Keratinocyte (primary cell): ENCODE results near the gene ALDH1A3. TPM values are rescaled to one million over a fixed set of nuclear protein-coding genes. Genes with fewer than 3 reads are reported as not detected.

ENCODE experiments used
- DNase-seq: peaks from one replicate; pipeline ENCODE4 v3.0.0-alpha.2; 2011; ENCODE audit warnings: low read depth, missing footprints, low spot score
- FAIRE-seq: peaks from 2 replicates; lab custom pipeline; 2011; peaks lifted over from hg19 to GRCh38; lab: Jason Lieb, UNC
- H2AFZ ChIP-seq: 2 replicates; pipeline ENCODE4 v1.6.0; 2012; ENCODE audit warnings: low read length, control low read depth, inconsistent platforms; ENCODE audit not compliant: control insufficient read depth
- H3K27ac ChIP-seq: 2 replicates; pipeline ENCODE4 v1.5.1; 2011; ENCODE audit warnings: low read length; ENCODE audit not compliant: control insufficient read depth, insufficient read depth
- H3K27me3 ChIP-seq: 3 replicates; pipeline ENCODE4 v1.6.0; 2011; ENCODE audit warnings: low read length; ENCODE audit not compliant: control insufficient read depth, insufficient read depth; ENCODE audit errors: extremely low read depth
- H3K36me3 ChIP-seq, 2 experiments: 2 replicates in 1 of 2; 3 replicates in 1 of 2; pipeline ENCODE4 v1.5.1; 2011; ENCODE audit warnings: low read length in 2 of 2, mild to moderate bottlenecking in 1 of 2; ENCODE audit not compliant: control insufficient read depth in 2 of 2, insufficient read depth in 2 of 2; ENCODE audit errors: extremely low read depth in 1 of 2
- H3K4me1 ChIP-seq: 3 replicates; pipeline ENCODE4 v1.5.1; 2011; ENCODE audit warnings: low read length; ENCODE audit not compliant: control insufficient read depth, insufficient read depth; ENCODE audit errors: extremely low read depth
- H3K4me2 ChIP-seq: 3 replicates; pipeline ENCODE4 v1.6.0; 2011; ENCODE audit warnings: low read depth, low read length; ENCODE audit not compliant: control insufficient read depth, insufficient read depth; ENCODE audit errors: extremely low read depth
- H3K4me3 ChIP-seq, 3 experiments: fragments of 200-600 bp in 1 of 3; sonication (generic) in 1 of 3; 2 replicates in 2 of 3; 3 replicates in 1 of 3; pipeline ENCODE4 v1.5.1; 2011 to 2016; ENCODE audit warnings: low read length in 3 of 3, mild to moderate bottlenecking in 3 of 3, control low read depth in 2 of 3, inconsistent platforms in 1 of 3, low read depth in 1 of 3, mixed read lengths in 1 of 3, mixed run types in 1 of 3, moderate library complexity in 1 of 3; ENCODE audit not compliant: control insufficient read depth in 2 of 3, insufficient read depth in 2 of 3; ENCODE audit errors: extremely low read depth in 1 of 3
- H3K79me2 ChIP-seq: 2 replicates; pipeline ENCODE4 v1.6.0; 2012; ENCODE audit warnings: low read length; ENCODE audit not compliant: control insufficient read depth, insufficient read depth
- H3K9ac ChIP-seq: 3 replicates; pipeline ENCODE4 v1.6.0; 2011; ENCODE audit warnings: low read length; ENCODE audit not compliant: control insufficient read depth, insufficient read depth; ENCODE audit errors: extremely low read depth
- H3K9me1 ChIP-seq: 3 replicates; pipeline ENCODE4 v1.6.0; 2011; ENCODE audit warnings: low read length; ENCODE audit not compliant: control insufficient read depth, insufficient read depth; ENCODE audit errors: extremely low read depth
- H3K9me3 ChIP-seq: 2 replicates; pipeline ENCODE4 v1.5.1; 2012; ENCODE audit warnings: low read depth, low read length; ENCODE audit not compliant: control insufficient read depth
- H4K20me1 ChIP-seq: 3 replicates; pipeline ENCODE4 v1.6.0; 2011; ENCODE audit warnings: low read length; ENCODE audit not compliant: control insufficient read depth, insufficient read depth; ENCODE audit errors: extremely low read depth
- EZH2 ChIP-seq: IDR thresholded peaks from one replicate; pipeline ENCODE4 v1.6.1; 2012; ENCODE audit warnings: inconsistent platforms, mild to moderate bottlenecking, low read length, moderate library complexity
- dilution Hi-C: fragments of 300-500 bp; cut with MboI; formaldehyde crosslinking; loops from one replicate; pipeline ENCODE4 v1.7.0; 2020; ENCODE audit warnings: low sequenced_read_pairs; ENCODE audit not compliant: extremely low pct_ligation_motif_present
- polyA plus RNA-seq, 5 experiments: library from polyadenylated mRNA; depleted of rRNA in 3 of 5; stranded (reverse) in 3 of 5; stranded (forward) in 1 of 5; unstranded in 1 of 5; fragments of >200 nt; gene quantifications; 1 replicate in 1 of 5; 2 replicates in 3 of 5; 3 replicates in 1 of 5; pipeline versions ENCODE4 v1.2.1 to v1.2.3, GENCODE V29; 2011 to 2012; ENCODE audit warnings: missing spikeins in 2 of 5, low read depth in 1 of 5, low replicate concordance in 1 of 5
- TF ChIP-seq, protein P1 (sequence below), 3 experiments: IDR thresholded peaks in 1 of 3; conservative IDR thresholded peaks in 1 of 3; optimal IDR thresholded peaks in 1 of 3; 2 replicates in 2 of 3; 3 replicates in 1 of 3; pipeline versions ENCODE3 to v1.5.1; 2011; ENCODE audit warnings: low read length in 3 of 3, mild to moderate bottlenecking in 3 of 3, moderate library complexity in 2 of 3, control low read depth in 1 of 3, inconsistent platforms in 1 of 3; ENCODE audit not compliant: insufficient read depth in 2 of 3; ENCODE audit errors: extremely low read depth in 1 of 3

The ALDH1A3 gene
- polyA plus RNA-seq, 1 donor (not counting 4 experiments of a cell fraction or from before 2014, with no cell fraction given), result 218 TPM

DNA sequence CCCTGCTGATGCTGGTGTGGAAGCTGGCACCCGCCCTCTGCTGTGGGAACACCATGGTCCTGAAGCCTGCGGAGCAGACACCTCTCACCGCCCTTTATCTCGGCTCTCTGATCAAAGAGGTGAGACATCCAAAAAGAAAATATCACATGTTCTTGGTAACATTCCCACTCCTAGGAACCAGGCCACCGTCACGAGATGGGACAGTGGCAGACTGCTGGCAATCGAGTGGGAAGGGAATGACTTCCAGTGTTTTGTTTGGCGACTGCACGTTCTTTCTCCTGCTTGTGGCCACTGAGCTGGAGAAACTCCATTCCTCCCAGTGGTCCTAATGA is 14.3 kb downstream of the ALDH1A3 start:
- Histone ChIP-seq H3K9me3 (no peaks in the 10 kb centered on the region), H3K79me2 (peaks cover 2% of the 10 kb centered on the region), H3K4me1 (peaks cover 6% of the 10 kb centered on the region), H3K4me3 (no peak overlapping the region), H3K9me1 (no peaks in the 10 kb centered on the region), H3K27me3 (no peaks in the 10 kb centered on the region), H3K9ac (no peak overlapping the region), H3K4me2 (no peak overlapping the region), H3K27ac (no peak overlapping the region), H2AFZ (no peak overlapping the region), H3K36me3 (peaks cover 29 to 51% of the 10 kb centered on the region in 2 experiments), H4K20me1 (no peaks in the 10 kb centered on the region)
- dilution Hi-C loops, result no loop called here
- TF ChIP-seq, protein P1, sequence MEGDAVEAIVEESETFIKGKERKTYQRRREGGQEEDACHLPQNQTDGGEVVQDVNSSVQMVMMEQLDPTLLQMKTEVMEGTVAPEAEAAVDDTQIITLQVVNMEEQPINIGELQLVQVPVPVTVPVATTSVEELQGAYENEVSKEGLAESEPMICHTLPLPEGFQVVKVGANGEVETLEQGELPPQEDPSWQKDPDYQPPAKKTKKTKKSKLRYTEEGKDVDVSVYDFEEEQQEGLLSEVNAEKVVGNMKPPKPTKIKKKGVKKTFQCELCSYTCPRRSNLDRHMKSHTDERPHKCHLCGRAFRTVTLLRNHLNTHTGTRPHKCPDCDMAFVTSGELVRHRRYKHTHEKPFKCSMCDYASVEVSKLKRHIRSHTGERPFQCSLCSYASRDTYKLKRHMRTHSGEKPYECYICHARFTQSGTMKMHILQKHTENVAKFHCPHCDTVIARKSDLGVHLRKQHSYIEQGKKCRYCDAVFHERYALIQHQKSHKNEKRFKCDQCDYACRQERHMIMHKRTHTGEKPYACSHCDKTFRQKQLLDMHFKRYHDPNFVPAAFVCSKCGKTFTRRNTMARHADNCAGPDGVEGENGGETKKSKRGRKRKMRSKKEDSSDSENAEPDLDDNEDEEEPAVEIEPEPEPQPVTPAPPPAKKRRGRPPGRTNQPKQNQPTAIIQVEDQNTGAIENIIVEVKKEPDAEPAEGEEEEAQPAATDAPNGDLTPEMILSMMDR (optimal IDR thresholded peaks at IDR 0.05 in 1 of 3, IDR thresholded peaks at IDR 0.05 in 1 of 3, conservative IDR thresholded peaks at IDR 0.05 in 1 of 3; ENCODE audit: extremely low read depth in 1 of 3, insufficient read depth in 2 of 3, low read length in 3 of 3), result no peak
- TF ChIP-seq EZH2, result no peak
- DNase-seq, result no peak
- no peak for FAIRE-seq

- Histone ChIP-seq H3K4me1 (no peaks in the 10 kb centered on the region), H3K27me3 (no peaks in the 10 kb centered on the region), H3K27ac (no peak overlapping the region), H3K4me3 (no peak overlapping the region), H3K9ac (no peak overlapping the region), H3K79me2 (no peaks in the 10 kb centered on the region), H3K4me2 (no peak overlapping the region), H4K20me1 (no peaks in the 10 kb centered on the region), H3K9me1 (no peaks in the 10 kb centered on the region), H2AFZ (no peak overlapping the region), H3K36me3 (peaks cover 34 to 41% of the 10 kb centered on the region in 2 experiments), H3K9me3 (no peaks in the 10 kb centered on the region)
- FAIRE-seq (no peak), DNase-seq (no peak)
- TF ChIP-seq, protein P1 (optimal IDR thresholded peaks at IDR 0.05 in 1 of 3, IDR thresholded peaks at IDR 0.05 in 1 of 3, conservative IDR thresholded peaks at IDR 0.05 in 1 of 3; ENCODE audit: extremely low read depth in 1 of 3, insufficient read depth in 2 of 3, low read length in 3 of 3), result no peak
- TF ChIP-seq EZH2, result no peak
- dilution Hi-C loops, result no loop called here
Measured at GRCh38 chr15:100895721-100896120, 16.1 kb downstream of the ALDH1A3 start.
